NCI-H1436 (cell line): ENCODE data around the gene PITPNM2.

ENCODE experiments used
- DNase-seq: peaks from one replicate; lab custom pipeline; 2025; lab: John Stamatoyannopoulos, UW

The PITPNM2 gene

DNA sequence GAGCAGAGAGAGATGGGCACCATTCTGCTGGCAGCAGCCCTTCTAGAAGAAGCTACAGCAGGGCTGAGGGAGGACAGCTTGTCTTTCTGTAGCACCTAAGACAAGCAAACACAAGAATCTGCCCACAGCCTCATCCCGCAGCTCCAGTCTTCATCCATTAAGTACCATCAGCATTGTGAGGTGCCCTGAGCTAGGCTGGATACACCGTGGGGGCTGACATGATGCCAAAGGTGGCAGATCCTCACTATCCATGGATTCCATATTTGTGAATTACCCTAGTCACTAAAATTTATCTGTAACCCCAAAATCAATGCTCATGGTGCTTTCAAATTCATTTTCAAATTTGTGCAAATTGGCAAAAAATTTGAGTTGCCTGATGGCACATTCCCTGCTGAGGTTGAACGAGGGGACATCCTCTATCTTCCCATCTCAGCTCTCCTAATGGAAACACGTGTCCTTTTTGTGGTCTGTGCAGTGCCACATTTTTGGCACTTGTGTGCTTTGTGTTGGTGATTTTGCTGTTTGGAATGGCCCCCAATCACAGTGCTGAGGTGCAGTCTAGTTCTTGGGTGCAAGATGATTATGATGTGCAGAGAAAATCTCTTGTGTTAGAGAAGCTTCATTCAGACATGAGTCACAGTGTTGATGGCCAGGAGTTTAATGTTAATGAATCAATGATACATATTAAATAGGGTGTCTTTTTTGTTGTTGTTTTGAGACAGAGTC, 7.0 kb downstream of the PITPNM2 start:
- no peak for DNase-seq

DNA sequence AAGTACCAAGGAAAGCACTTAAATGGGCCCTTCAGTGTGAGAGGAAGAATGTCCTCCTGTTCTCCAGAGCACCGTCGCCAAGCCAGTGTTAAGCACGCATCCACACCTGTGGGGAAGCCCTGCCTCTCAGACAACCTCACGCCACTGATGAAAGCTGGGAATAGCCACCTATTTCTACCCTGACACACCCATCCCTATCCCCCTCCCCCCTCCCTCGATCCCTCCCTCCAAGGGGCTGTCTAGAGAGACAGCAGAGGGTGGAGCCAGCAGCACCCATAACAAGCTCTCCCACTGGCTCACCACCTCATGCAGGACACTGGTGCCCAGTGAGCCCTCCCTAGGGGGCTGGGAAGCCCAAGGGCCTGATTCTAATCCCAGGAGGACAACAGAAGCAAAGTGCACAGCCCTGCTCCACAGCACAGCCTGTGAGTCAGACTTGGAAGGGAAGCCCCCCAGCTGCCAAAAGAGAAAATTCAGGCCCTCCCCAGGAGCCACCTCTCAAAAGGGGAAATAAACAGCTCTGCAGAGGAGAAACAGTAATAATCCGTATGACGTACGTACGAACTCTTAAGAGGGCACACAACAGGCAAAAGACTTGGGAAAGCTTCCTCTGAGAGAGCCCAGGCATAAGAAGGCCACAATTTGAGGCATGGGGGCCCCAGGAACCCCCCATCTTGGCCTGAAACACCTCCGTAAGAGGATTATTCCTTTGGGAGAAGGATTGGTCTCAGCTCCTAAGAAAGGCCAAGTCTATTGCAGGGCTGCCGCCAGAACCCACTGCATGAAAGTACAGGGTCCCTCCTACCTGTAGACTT, 7.8 kb downstream of the PITPNM2 start:
- peak; percentile 82 for DNase-seq

DNA sequence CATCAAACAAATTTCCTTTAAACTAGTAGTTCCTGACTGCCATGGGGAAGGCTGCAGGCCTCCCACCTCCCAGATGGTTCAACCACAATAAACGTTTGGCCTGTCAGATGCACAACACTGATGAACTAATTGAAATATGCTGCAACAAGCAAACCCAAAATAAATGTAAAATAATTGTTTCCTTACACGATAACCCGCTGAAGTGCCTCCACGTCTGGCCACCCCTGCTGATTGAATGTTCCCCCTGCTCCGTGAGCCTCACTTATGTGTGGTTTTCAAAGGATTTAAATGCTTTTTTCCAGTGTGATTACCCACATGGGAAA, 8.4 kb downstream of the PITPNM2 start:
- no peak for DNase-seq

DNA sequence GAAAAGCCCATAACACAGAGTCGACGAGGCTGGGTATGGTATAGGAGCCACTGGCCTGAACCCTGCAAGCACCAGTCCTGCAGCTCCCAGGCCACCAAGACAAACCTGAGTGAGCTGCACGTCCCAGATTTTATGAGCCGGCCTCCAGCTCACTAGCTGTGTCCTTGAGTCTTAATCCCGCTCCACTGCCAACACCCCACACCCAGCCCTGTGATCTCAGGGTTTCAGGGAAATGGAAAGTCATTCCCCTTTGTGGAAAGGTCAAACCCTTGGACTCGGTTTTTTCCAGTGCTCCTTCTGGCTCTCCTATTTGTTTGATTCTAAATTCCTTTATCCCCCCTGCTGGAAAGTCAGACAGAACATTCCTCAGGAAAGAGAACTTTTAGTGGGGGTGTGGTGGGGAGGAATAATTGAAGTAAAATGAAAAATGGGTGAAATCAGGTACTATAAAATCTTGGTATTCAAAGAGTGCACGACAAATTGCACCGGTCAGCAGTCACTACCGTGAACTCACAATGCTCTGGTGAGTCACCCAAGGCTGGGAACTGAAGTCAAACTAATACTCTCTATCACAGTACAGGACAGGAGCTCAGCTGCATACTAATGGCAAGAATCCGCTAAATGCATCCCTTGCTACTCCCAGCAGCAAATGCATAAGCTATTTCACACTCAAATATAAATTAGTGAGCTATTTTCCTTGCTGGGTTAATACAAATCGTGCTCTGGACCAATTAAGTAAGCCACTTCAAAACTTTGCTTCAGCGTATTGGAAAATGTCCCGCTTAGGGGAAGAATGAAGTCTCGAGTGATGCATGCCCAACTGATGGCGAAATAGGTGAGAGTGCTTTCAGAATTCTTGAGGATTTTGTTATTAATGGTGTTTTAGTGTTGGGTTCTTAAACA, 9.0 kb downstream of the PITPNM2 start:
- DNase-seq = no peak

DNA sequence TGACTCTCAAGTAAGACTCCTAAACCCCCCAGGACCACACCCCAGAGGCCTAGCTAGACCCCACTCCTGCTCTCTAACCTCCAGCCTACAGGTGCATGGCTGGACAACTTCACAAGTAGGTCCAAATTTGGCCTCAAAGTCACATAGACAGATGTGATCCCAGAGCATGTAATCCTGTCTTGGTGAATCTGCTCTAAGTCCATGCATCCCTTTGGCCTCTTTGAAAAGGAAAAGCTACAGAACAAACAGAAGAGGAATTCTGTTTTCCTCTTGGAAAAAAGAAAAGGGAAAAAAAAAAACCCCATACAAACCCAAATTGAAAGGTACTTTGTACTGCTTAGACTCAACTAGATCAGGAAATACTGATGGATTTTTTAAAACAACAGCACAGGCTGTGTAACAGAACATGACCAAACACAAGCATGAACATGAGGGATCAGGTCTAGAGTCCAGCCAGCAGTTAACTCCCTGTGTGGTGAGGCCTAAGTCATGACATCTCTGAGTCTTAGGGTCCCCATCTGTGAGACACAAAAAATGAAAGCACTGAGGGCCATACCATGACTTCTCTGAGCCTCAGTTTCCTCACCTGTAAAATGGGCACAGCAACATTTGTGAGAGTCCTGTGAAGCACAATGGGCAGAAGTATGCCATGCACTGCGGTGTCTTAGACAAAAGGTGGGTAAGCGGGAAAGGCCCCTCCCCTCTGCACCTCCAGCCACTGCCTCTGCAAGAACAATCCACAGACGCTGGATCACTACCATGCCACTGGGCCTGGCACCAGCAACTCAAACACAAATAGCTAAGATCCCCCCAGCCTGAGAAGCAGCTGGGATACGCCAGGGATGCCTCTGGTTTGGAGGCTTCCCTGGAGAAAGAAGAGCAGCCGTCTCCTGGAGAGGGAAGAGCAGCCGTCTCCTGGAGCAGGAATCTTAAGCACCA, 9.9 kb downstream of the PITPNM2 start:
- DNase-seq = no peak

DNA sequence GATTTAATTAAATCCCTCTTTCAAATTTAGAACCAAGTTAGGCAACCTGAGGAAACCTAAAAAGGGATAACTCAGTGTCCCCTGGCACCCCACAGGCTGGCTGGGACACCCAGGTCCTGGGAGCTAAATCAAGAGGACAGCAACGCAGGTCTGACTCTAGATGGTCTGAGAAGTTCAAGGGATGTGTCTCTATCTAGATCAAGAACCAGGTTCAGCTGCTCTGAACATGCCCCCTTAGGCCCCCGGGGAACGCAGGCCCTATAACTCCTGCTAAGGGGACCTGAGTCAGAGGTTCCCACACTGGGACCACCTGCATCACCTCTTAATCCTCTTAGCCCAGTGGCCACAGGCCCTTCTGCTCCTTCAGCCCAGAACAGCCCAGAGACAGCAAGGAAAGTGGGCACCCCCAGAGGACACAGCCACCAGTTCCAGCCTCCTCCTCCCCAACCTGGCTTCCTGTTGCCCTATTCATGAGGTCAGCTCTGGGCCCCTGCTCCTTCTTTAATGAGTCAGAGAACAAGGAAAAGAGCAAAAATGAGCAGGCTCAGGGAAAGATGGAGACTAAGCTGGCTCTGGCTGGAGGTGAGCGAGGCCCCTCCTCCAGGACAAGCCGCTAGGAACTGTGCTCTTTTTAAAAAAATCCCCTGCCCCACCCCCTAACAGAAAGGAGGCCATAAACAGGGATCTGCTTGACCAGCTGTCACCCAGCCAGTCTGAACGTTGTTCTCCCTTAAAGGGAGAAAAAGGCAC, 10.8 kb downstream of the PITPNM2 start:
- no peak for DNase-seq

DNA sequence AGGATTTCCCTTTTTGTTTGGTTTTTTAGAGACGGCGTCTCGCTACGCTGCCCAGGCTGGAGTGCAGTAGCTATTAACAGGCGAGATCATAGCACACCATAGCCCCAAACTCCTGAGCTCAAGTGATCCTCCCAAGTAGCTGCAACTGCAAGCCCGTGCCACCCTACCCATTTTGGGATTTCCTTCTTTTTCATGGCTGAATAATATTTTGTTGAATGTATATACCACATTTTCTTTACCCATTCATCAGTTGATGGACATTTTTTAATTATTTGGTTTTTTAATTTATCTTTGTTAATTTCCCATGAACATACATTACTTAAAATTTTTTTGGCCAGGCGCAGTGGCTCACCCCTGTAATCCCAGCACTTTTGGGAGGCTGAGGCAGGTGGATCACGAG, 15.2 kb downstream of the PITPNM2 start:
- DNase-seq = no peak

DNA sequence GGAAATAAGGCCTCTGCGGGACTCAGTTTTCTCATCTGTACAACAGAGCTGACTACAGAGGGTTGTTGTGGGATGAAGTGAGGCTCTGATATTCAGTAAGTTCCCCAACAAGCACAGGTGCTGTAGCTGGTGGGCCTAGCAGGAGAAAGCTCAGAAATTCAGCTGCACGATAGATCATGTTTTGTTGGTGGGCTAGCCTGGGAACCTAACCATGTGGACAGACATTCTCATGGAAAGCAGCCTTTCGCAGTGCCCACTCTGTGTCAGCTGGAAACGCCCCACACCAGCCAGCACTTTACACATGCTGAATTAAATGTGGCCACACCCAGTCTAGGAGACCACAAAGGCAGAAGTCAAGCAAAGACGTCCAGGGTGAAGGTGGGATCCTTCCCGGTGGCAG, 16.1 kb downstream of the PITPNM2 start:
- DNase-seq = no peak

DNA sequence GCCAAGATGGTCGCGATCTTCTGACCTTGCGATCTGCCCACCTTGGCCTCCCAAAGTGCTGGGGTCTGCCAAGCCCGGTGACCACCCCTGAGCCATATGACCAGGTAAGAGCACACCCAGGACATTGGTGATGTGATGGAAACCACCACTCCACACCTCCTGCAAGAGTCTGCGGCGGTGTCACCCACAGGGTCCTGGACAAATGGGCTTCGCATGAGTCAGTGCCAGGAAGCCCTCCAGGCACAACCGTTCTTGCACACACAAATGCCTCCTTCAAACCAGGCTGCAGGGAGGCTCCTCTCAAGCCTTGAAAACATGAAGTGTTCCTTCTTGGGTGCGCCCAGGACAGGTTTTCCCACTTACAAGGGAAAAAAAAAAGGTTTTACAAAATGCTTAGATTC, 16.6 kb downstream of the PITPNM2 start:
- no peak for DNase-seq

DNA sequence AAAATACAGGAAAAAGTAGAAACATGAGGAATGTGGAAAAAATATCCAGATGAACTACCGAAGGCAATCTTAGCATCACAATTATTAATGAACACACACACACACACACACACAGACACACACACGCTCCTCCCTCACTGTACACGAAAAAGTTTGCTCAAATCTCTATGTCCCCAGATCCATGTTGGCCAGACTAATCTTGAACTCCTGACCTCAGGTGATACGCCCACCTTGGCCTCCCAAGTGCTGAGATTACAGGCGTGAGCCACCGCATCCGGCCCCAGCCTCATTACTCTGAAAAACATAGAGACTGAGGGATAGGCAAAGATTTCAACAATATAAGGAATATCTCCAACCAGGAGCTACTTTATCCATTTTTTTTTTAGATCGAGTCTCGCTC, 17.2 kb downstream of the PITPNM2 start:
- DNase-seq = no peak

DNA sequence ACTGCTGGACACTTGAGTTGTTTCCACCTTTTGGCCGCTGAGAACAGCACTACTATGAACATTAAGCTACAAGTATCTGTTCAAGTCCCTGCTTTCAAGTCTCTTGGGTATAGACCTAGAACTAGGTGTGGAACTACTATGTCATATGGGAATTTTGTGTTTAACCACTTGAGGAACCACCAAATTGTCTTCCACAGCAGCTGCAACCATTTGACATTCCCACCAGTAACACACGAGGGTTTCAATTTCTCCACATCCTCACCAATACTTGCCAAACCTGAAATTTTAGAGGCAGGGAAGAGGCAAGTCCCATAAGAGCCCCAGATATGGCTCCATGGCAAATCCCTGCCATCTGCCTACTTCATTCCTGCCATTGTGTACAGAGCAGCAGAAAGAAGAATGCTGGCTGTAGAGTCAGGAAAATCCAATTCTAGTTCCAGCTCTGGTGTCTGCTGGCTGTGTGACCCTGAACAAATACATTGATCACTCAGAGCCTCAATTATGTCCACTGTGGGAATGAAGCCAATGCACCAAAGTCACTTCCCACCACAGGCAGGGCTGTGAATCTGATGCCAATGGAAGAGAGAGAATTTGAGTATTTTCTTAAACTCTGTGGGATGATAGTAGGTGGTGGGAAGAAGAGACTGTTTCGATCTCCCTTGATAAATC, 17.8 kb downstream of the PITPNM2 start:
- no peak for DNase-seq

DNA sequence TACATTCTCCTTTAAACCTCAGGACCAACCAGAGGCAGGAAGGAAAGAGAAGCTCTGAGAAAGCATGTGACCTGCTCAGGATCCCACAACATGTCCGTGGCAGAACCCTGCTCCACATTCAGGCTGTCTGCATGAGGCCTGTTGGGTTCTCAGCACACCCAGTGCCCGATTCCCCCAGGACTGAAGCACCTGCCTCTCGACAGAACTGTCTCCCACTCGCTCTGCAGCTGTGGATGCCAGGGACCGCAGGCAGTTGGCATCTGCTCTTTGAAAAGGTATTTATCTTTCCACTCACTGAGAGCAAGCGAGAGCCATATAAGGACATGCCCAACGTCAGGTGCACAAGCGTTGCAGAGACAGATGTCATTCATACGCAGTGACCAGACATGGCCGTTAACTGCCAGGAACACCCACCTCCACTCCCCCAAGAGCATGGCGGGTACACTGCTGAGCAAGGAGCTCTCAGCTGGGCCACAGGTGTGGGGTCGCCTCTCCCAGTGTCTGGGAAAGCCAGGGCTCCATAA, 18.9 kb downstream of the PITPNM2 start:
- DNase-seq = peak; percentile 95

DNA sequence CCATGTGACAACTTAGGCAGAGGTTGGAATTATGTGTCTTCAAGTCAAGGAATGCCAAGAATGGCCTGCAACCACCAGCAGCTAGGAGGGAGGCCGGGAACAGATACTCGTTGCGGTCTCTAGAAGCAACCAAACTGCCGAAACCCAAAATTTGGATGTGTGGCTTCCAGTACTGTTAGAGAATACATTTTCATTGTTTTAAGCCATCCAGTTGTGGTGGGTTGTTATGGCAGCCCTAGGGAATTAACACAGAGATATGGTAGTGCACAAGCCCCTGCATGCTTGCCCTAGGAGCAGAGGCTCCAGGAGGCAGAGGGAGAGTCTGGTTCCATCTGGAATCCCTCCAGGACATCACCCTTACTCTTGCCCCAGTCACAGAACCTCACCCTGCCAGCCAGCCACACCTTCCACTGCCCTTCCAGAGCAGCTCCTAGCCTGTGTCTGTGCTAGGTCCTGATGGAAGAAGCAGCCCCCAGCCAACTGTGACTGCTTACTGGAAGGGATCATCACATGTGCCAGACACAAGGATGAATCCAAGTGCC, 19.5 kb downstream of the PITPNM2 start:
- no peak for DNase-seq

DNA sequence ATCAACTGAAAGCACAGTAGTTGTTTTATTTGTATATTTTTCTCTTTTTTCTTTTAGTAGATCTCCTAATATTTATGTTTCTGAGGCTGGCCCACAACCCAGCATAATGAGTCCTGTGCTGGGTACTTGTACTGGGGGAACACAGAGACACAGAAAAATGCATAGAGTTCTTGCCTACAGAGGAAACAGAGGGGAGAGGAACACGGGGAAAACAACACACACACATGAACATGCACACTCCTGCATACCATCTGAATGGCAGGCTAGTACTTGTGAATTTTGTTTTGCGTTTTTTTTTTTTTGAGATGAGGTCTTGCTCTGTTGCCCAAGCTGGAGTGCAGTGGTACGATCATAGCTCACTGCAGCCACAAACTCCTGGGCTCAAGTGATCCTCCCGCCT, 21.3 kb downstream of the PITPNM2 start:
- DNase-seq = no peak

DNA sequence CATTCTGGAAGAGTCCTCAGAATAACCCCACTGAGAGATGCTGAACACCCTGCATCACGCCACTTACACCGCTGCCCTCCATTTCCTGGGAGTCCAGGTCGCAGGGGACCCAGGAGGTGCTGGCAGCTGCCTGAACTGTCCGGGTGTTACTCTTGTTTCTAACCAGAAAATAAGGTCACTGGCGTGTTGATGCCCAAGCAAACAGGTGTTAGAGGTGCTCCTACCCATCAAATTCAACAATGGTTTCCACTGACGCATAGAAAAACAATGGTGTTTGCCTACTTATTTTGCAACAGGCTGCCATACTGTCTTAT, 23.8 kb downstream of the PITPNM2 start:
- DNase-seq = no peak

DNA sequence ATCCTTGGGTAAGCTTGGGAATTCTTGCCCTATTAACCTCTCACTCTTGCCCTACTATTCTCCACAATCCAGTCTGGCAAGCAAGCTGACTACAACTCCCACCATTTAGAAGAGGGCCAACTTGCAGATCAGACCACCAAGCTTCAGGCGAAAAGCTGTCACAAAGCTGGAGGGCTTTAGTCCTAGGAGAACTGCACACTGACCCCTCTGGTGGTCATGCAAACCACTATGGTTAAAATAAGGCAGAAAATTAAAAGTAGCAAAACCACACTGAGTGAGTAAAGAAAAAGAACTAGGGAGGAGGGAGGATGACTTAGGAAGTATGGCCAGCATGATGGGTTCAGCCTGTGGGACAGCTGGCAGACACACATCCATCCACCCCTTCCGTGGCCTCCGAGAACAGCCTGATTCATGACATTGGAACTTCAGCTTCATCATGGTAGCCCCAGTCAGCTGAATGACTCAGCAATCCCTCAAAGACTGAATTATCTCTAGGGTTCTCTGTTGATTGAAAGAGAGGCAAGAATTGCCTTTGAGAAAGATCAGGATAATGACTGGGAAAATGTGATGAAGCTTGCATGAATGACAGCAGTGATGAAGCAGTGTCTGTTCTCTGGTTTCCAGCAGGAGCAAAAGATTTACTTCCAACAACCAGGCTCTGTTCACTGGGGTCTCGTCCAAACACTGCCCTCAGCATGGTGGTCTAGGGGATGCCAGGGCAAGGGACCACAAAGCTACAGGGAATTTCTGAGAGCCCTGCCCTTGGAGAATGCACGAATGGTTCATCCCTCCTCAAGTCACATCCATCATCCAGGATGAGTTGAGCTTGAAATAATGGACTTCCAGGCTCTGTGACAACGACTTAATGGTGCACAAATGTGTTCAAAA, 24.4 kb downstream of the PITPNM2 start:
- DNase-seq = no peak

DNA sequence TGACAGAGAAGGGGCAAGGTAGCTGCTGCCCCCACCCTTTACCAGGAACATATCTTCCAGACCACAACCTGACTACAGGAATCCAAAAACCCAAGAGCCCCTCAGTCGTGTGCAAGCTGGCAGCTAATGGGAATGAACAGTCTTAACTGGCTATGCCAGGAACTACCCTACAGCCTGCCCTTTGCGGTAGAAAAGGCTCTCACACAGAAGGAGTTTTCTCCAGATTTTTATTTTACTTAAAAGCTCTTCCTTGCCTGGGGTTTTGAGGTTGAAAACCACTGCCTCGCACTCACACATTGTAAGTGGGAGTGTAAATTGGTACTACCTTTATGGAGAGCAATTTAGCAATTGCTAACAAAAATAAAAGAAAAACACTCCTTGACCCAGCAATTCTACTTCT, 28.3 kb downstream of the PITPNM2 start:
- no peak for DNase-seq

DNA sequence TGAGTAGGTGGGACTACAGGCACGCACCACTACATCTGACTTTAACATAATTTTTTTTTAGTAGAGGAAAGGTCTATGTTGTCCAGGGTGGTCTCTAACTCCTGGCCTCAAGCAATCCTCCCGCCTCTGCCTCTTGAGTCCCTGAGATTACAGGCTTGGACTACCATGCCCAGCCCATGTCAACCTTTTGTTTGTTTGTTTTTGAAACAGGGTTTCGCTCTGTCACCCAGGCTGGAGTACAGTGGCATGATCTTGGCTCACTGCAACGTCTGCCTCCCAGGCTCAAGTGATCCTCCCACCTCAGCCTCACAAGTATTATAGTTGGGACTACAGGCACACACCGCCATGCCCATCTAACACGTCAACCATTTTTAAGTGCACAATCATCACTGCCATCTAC, 29.2 kb downstream of the PITPNM2 start:
- no peak for DNase-seq
